HG02973 (cell line): Measurements from ENCODE around the gene CREBL2.
"Not testable (repeated sequence)": the region's sequence is repeated elsewhere in the genome, so short reads cannot be mapped to it uniquely, and the experiment has no call there.

Source experiments
- ATAC-seq: cut with Tn5 transposase; IDR thresholded peaks from one replicate; pipeline ENCODE4 v1.9.1; 2021; ENCODE audit warnings: moderate library complexity; ENCODE audit not compliant: unreplicated experiment

The CREBL2 gene

GRCh38 chr12:12596598-12596997 is 15.1 kb upstream of the CREBL2 start:
- ATAC-seq, result not testable (repeated sequence)

- no peak for ATAC-seq
Measured at GRCh38 chr12:12598864-12599263, 12.8 kb upstream of the CREBL2 start.

- no peak for ATAC-seq
Measured at GRCh38 chr12:12599750-12600643, 11.7 kb upstream of the CREBL2 start.

- no peak for ATAC-seq
Measured at GRCh38 chr12:12600659-12601058, 11.0 kb upstream of the CREBL2 start.

GRCh38 chr12:12604740-12605139 is 6.9 kb upstream of the CREBL2 start:
- no peak for ATAC-seq

GRCh38 chr12:12606781-12607589 is 4.7 kb upstream of the CREBL2 start:
- ATAC-seq, result peak; percentile 43

- no peak for ATAC-seq
Measured at GRCh38 chr12:12608557-12608957, 3.1 kb upstream of the CREBL2 start.

GRCh38 chr12:12609692-12610091 is 2.0 kb upstream of the CREBL2 start:
- no peak for ATAC-seq

GRCh38 chr12:12610711-12611110 is 965 bp upstream of the CREBL2 start:
- no peak for ATAC-seq

- ATAC-seq, result peak; percentile 1
Measured at GRCh38 chr12:12612358-12612757, 682 bp downstream of the CREBL2 start.

GRCh38 chr12:12613344-12613743 is 1.7 kb downstream of the CREBL2 start:
- ATAC-seq, result no peak

GRCh38 chr12:12614342-12614741 is 2.7 kb downstream of the CREBL2 start:
- no peak for ATAC-seq

GRCh38 chr12:12616512-12617310 is 5.0 kb downstream of the CREBL2 start:
- no peak for ATAC-seq

GRCh38 chr12:12618064-12618463 is 6.4 kb downstream of the CREBL2 start:
- ATAC-seq, result not testable (repeated sequence)

- ATAC-seq, result no peak
Measured at GRCh38 chr12:12620730-12621315, 9.1 kb downstream of the CREBL2 start.

- no peak for ATAC-seq
Measured at GRCh38 chr12:12622418-12622817, 10.7 kb downstream of the CREBL2 start.

GRCh38 chr12:12624498-12624992 is 12.9 kb downstream of the CREBL2 start:
- ATAC-seq, result no peak

- ATAC-seq, result no peak
Measured at GRCh38 chr12:12626471-12626870, 14.8 kb downstream of the CREBL2 start.

GRCh38 chr12:12627308-12627827 is 15.7 kb downstream of the CREBL2 start:
- no peak for ATAC-seq

GRCh38 chr12:12628013-12628412 is 16.3 kb downstream of the CREBL2 start:
- no peak for ATAC-seq
